Stomach (tissue), 4 donors: ENCODE results near the gene CDC45.

Experiments
- POLR2AphosphoS5 ChIP-seq, 3 donors: sonication (generic); formaldehyde crosslinking; IDR thresholded peaks; one replicate each; pipeline ENCODE4 v1.6.1; 2016; ENCODE audit warnings: antibody characterized with exemption in 3 of 3
- TF ChIP-seq, protein P1 (sequence below), 7 experiments: fragments of 450-650 bp in 4 of 7; fragments of 200-600 bp in 3 of 7; sonication (generic) in 3 of 7; IDR thresholded peaks; one replicate each; pipeline ENCODE4 v1.5.1; 2016 to 2019; ENCODE audit warnings: antibody characterized with exemption in 7 of 7, control low read depth in 2 of 7, mild to moderate bottlenecking in 1 of 7

DNA sequence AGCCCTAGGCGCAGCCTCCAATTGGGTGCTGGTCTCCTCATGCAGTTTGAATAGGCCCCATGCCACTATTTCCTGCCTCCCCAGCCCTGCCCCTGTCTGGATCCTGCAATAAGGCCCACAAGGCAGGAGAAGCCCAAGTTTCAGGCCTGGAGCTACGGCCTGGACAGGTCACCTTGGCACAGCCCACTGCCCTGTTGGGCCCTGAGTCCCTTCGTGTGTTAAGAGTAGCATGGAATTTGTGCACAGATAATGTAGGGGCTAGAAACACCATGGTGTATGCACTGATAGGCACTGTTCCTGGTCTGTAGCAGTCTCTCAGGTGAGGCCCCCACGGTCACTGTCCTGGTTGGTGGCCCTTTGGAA lies 20.1 kb downstream of the CDC45 start:
- TF ChIP-seq, protein P1, sequence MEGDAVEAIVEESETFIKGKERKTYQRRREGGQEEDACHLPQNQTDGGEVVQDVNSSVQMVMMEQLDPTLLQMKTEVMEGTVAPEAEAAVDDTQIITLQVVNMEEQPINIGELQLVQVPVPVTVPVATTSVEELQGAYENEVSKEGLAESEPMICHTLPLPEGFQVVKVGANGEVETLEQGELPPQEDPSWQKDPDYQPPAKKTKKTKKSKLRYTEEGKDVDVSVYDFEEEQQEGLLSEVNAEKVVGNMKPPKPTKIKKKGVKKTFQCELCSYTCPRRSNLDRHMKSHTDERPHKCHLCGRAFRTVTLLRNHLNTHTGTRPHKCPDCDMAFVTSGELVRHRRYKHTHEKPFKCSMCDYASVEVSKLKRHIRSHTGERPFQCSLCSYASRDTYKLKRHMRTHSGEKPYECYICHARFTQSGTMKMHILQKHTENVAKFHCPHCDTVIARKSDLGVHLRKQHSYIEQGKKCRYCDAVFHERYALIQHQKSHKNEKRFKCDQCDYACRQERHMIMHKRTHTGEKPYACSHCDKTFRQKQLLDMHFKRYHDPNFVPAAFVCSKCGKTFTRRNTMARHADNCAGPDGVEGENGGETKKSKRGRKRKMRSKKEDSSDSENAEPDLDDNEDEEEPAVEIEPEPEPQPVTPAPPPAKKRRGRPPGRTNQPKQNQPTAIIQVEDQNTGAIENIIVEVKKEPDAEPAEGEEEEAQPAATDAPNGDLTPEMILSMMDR (IDR thresholded peaks at IDR 0.05): no peak
- no peak for TF ChIP-seq POLR2AphosphoS5 (IDR thresholded peaks at IDR 0.05)
